ENCODE measurements around the gene LRRFIP2.

LRRFIP2 gene

GRCh38 chr3:37114251-37115145 is 59.9 kb downstream of the LRRFIP2 start:
- peak; percentile 7 for DNase-seq

- no peak for DNase-seq
Measured at GRCh38 chr3:37112987-37113386, 61.4 kb downstream of the LRRFIP2 start.

GRCh38 chr3:37111199-37111598 is 63.2 kb downstream of the LRRFIP2 start:
- no peak for DNase-seq

- DNase-seq: no peak
Measured at GRCh38 chr3:37107846-37108245, 66.5 kb downstream of the LRRFIP2 start.

- no peak for DNase-seq
Measured at GRCh38 chr3:37103103-37103808, 71.1 kb downstream of the LRRFIP2 start.

GRCh38 chr3:37100411-37100810 is 74.0 kb downstream of the LRRFIP2 start:
- DNase-seq: no peak

GRCh38 chr3:37099469-37099868 is 74.9 kb downstream of the LRRFIP2 start:
- DNase-seq: no peak

GRCh38 chr3:37098884-37099283 is 75.5 kb downstream of the LRRFIP2 start:
- DNase-seq: no peak

GRCh38 chr3:37097776-37098175 is 76.6 kb downstream of the LRRFIP2 start:
- DNase-seq: no peak

GRCh38 chr3:37096975-37097374 is 77.4 kb downstream of the LRRFIP2 start:
- DNase-seq: no peak

GRCh38 chr3:37096288-37096687 is 78.1 kb downstream of the LRRFIP2 start:
- peak; percentile 22 for DNase-seq

GRCh38 chr3:37094636-37095035 is 79.7 kb downstream of the LRRFIP2 start:
- DNase-seq: no peak

- DNase-seq: no peak
Measured at GRCh38 chr3:37093481-37093880, 80.9 kb downstream of the LRRFIP2 start.

GRCh38 chr3:37092484-37092883 is 81.9 kb downstream of the LRRFIP2 start:
- no peak for DNase-seq

- no peak for DNase-seq
Measured at GRCh38 chr3:37087870-37088269, 86.5 kb downstream of the LRRFIP2 start.

GRCh38 chr3:37086918-37087317 is 87.5 kb downstream of the LRRFIP2 start:
- no peak for DNase-seq

- no peak for DNase-seq
Measured at GRCh38 chr3:37082317-37082716, 92.1 kb downstream of the LRRFIP2 start.

GRCh38 chr3:37075955-37076354 is 98.4 kb downstream of the LRRFIP2 start:
- no peak for DNase-seq

GRCh38 chr3:37074178-37074577 is 100.2 kb downstream of the LRRFIP2 start:
- DNase-seq: peak; percentile 77

- DNase-seq: peak; percentile 23
Measured at GRCh38 chr3:37072892-37073291, 101.5 kb downstream of the LRRFIP2 start.

- DNase-seq: peak; percentile 65
Measured at GRCh38 chr3:37071921-37072320, 102.5 kb downstream of the LRRFIP2 start.

GRCh38 chr3:37068031-37068430 is 106.4 kb downstream of the LRRFIP2 start:
- DNase-seq: no peak

- no peak for DNase-seq
Measured at GRCh38 chr3:37067577-37067976, 106.8 kb downstream of the LRRFIP2 start.

- no peak for DNase-seq
Measured at GRCh38 chr3:37064747-37065146, 109.6 kb downstream of the LRRFIP2 start.
